CD4-positive, alpha-beta T cell (primary cell): Measurements from ENCODE around the gene SPG7. TPM values are rescaled to one million over a fixed set of nuclear protein-coding genes. Genes with fewer than 3 reads are reported as not detected.

ENCODE experiments used
- ATAC-seq: fragments of 200-7000 bp; cut with Tn5 transposase; one replicate; pipeline ENCODE4 v1.10.0; 2022; ENCODE audit warnings: mild to moderate bottlenecking; ENCODE audit not compliant: poor library complexity
- CTCF ChIA-PET: fragments of 350-600 bp; sonication (Branson Sonifier 250); formaldehyde crosslinking; loops from one replicate; lab custom pipeline; 2021; ENCODE audit warnings: antibody characterized with exemption, inconsistent platforms; lab: Charles Lee
- POLR2A ChIA-PET: fragments of 350-600 bp; sonication (Branson Sonifier 250); formaldehyde crosslinking; loops from one replicate; lab custom pipeline; 2021; ENCODE audit warnings: antibody characterized with exemption, inconsistent platforms; lab: Charles Lee
- DNase-seq, 14 experiments: peaks; one replicate each; pipeline ENCODE4 v3.0.0-alpha.2; 2013 to 2020; ENCODE audit warnings: mixed read lengths in 2 of 14
- H3K27ac ChIP-seq, 2 donors: one replicate each; pipeline versions ENCODE4 v1.5.1 to v1.7.0; 2013; ENCODE audit warnings: low read length in 2 of 2, low read depth in 1 of 2, mild to moderate bottlenecking in 1 of 2
- H3K27me3 ChIP-seq, 2 experiments: 1 replicate in 1 of 2; 2 replicates in 1 of 2; pipeline versions ENCODE4 v1.6.1 to v1.7.0; 2013; ENCODE audit warnings: low read length in 2 of 2, control low read depth in 1 of 2, mild to moderate bottlenecking in 1 of 2, moderate library complexity in 1 of 2; ENCODE audit not compliant: insufficient read depth in 2 of 2, control insufficient read depth in 1 of 2
- H3K36me3 ChIP-seq: one replicate; pipeline ENCODE4 v1.6.1; 2013; ENCODE audit warnings: low read length, control low read depth; ENCODE audit not compliant: insufficient read depth
- H3K4me1 ChIP-seq: one replicate; pipeline ENCODE4 v1.6.1; 2013; ENCODE audit warnings: low read length, control low read depth; ENCODE audit not compliant: insufficient read depth
- H3K4me3 ChIP-seq: one replicate; pipeline ENCODE4 v1.5.1; 2013; ENCODE audit warnings: mild to moderate bottlenecking, low read length, moderate library complexity
- H3K9me3 ChIP-seq, 2 experiments: 1 replicate in 1 of 2; 2 replicates in 1 of 2; pipeline versions ENCODE4 v1.6.1 to v1.7.0; 2013; ENCODE audit warnings: low read length in 2 of 2, mild to moderate bottlenecking in 2 of 2, control low read depth in 1 of 2, moderate library complexity in 1 of 2; ENCODE audit not compliant: control insufficient read depth in 1 of 2, insufficient read depth in 1 of 2
- H3K27ac Mint-ChIP-seq: one replicate; pipeline ENCODE4 v1.8.0; 2020; ENCODE audit warnings: mixed read lengths
- H3K27me3 Mint-ChIP-seq: one replicate; pipeline ENCODE4 v1.8.0; 2021; ENCODE audit warnings: mixed read lengths
- H3K36me3 Mint-ChIP-seq: one replicate; pipeline ENCODE4 v1.8.0; 2021; ENCODE audit warnings: low read depth, mixed read lengths
- H3K4me1 Mint-ChIP-seq: one replicate; pipeline ENCODE4 v1.8.0; 2021; ENCODE audit warnings: low read depth, mixed read lengths
- H3K4me3 Mint-ChIP-seq: one replicate; pipeline ENCODE4 v1.8.0; 2020; ENCODE audit warnings: mild to moderate bottlenecking, mixed read lengths
- H3K9me3 Mint-ChIP-seq: one replicate; pipeline ENCODE4 v1.8.0; 2020; ENCODE audit warnings: mixed read lengths
- intact Hi-C, 2 experiments: fragments of 100-400 bp; cut with DNase I in 1 of 2; cut with micrococcal nuclease in 1 of 2; formaldehyde crosslinking; loops; one replicate each; pipeline versions ENCODE4 v1.15.1 to v1.9.0; 2023 to 2025; cut with DNase I, micrococcal nuclease
- total RNA-seq, 174 experiments: library from RNA in 2 of 174; stranded (reverse) in 2 of 174; gene quantifications; one replicate each; pipeline ENCODE4 v1.2.3 and lab custom pipeline; 2021 to 2026
- TF ChIP-seq, protein P1 (sequence below): fragments of 200-600 bp; IDR thresholded peaks from one replicate; pipeline ENCODE4 v1.8.0; 2022; ENCODE audit warnings: antibody characterized with exemption, mild to moderate bottlenecking

The SPG7 gene
- total RNA-seq, 2 experiments from 2014 or later: 163 to 167 TPM

DNA sequence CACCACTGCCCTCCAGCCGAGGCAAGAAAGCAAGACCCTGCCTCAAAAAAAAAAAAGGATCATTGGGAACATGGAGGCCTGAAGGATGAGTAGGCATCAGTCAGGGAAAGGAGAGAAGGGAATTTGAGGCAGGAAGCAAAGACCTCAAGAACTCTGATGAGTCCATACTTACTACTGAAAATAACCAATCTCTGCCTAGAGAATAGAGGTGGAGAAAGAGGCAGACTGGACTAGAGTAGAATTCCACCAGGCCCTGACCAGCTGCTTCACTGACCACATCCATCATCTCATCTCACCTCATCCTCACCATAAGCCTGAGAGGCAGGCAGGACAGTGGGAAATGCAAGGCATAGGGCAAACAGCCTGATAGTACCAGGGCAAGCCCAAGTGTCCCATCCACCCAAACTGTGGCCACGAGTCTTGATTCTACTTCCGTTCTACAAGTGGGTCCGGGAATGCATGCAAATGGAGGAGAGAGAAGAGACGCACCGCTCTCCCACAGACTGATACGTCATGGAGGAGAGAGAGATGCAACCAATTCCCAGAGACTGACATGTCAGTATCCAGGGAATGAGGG is 35.0 kb upstream of the SPG7 start:
- Mint-ChIP-seq H3K27me3 (no peaks in the 10 kb centered on the region), H3K4me3 (peak overlapping the region; percentile 72), H3K4me1 (peaks cover 77% of the 10 kb centered on the region), H3K27ac (peak overlapping the region; percentile 71), H3K36me3 (peaks cover 17% of the 10 kb centered on the region), H3K9me3 (peaks cover 2% of the 10 kb centered on the region)
- intact Hi-C loops: no loop called here
- Histone ChIP-seq H3K27ac (no peak overlapping the region), H3K36me3 (peaks cover 6% of the 10 kb centered on the region), H3K9me3 (no peaks in the 10 kb centered on the region), H3K27me3 (no peaks in the 10 kb centered on the region), H3K4me1 (peaks cover 95% of the 10 kb centered on the region), H3K4me3 (no peak overlapping the region)
- CTCF ChIA-PET: no interaction called here
- TF ChIP-seq, protein P1, sequence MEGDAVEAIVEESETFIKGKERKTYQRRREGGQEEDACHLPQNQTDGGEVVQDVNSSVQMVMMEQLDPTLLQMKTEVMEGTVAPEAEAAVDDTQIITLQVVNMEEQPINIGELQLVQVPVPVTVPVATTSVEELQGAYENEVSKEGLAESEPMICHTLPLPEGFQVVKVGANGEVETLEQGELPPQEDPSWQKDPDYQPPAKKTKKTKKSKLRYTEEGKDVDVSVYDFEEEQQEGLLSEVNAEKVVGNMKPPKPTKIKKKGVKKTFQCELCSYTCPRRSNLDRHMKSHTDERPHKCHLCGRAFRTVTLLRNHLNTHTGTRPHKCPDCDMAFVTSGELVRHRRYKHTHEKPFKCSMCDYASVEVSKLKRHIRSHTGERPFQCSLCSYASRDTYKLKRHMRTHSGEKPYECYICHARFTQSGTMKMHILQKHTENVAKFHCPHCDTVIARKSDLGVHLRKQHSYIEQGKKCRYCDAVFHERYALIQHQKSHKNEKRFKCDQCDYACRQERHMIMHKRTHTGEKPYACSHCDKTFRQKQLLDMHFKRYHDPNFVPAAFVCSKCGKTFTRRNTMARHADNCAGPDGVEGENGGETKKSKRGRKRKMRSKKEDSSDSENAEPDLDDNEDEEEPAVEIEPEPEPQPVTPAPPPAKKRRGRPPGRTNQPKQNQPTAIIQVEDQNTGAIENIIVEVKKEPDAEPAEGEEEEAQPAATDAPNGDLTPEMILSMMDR: no peak
- ATAC-seq (no peak), DNase-seq (no peak)
- POLR2A ChIA-PET: interaction anchor here (1.5 to 2.0 kb wide), 4 partner anchors 11 to 35 kb away, joined by 5 to 9 read pairs (median 8); partner anchors contain the start of gene SPG7

DNA sequence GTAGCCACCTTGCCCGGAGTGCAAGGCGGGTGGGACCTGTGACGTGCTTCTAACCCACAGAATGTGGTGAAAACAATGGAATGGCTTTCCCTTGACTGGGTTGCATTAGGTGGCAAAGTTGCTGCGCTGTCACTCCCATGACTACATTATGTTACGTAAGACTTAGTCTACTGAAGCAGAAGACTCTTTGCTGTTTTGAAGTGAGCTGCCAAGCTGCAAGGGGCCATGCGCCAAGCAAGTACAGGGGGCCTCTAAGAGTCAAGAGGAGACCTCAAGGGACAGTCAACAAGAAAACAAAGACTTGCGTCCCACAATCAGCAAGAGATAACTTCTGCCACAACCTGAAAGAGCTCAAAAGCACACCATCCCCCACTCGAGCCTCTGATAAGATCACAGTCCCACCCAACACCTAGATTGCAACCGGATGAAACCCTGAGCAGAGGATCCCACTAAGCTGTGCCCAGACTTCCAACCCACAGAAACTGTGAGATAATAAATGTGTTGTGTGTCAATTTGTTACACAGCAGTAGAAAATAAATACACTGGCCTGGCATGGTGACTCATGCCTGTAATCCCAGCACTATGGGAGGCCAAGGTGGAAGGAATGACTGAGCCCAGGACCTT is 34.3 kb upstream of the SPG7 start:
- Mint-ChIP-seq H3K36me3 (peaks cover 17% of the 10 kb centered on the region), H3K4me3 (peak overlapping the region; percentile 79), H3K27me3 (no peaks in the 10 kb centered on the region), H3K4me1 (peaks cover 82% of the 10 kb centered on the region), H3K9me3 (peaks cover 2% of the 10 kb centered on the region), H3K27ac (peak overlapping the region; percentile 71)
- peaks cover 3% of the 10 kb centered on the region for H3K36me3 ChIP-seq
- no peak overlapping the region for H3K27ac ChIP-seq
- TF ChIP-seq, protein P1: no peak
- DNase-seq (no peak), ATAC-seq (no peak)
- no peak overlapping the region for H3K4me3 ChIP-seq
- POLR2A ChIA-PET: interaction anchor here (1.8 to 2.1 kb wide), 3 partner anchors 10 to 34 kb away, joined by 8 to 11 read pairs (median 9); partner anchors contain the start of gene SPG7
- peaks cover 95% of the 10 kb centered on the region for H3K4me1 ChIP-seq
- intact Hi-C loops: no loop called here
- H3K9me3 ChIP-seq: no peaks in the 10 kb centered on the region
- CTCF ChIA-PET: interaction anchor here (1.9 kb wide), 1 partner anchor 15 kb away, joined by 9 read pairs; no protein-coding TSS in a partner anchor
- H3K27me3 ChIP-seq: no peaks in the 10 kb centered on the region

DNA sequence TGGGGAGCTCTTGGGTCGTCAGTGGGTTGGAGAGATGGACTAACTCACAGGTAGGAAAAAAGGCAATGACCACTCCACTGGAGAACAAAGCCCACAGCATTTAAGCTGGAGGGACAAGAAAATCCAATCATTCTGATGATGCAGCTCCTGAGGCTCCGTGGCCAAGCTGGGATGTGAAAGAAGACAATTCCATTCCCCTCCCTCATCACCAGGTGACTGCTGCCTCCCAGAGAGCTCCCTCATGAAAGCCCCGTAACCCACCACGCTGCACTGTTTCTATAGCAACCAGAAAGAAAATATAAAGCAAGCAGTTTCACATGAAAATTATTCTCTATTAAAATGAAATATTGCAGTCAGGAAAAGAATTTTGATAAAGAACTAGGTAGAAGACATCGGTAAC is 33.1 kb upstream of the SPG7 start:
- intact Hi-C loops: no loop called here

More for the DNA sequence above, 33.1 kb upstream of the SPG7 start:
- Histone ChIP-seq H3K27ac (no peak overlapping the region), H3K4me3 (no peak overlapping the region), H3K27me3 (no peaks in the 10 kb centered on the region), H3K36me3 (peaks cover under 1% of the 10 kb centered on the region), H3K4me1 (peaks cover 98% of the 10 kb centered on the region), H3K9me3 (no peaks in the 10 kb centered on the region)
- ATAC-seq (no peak), DNase-seq (no peak)
- Mint-ChIP-seq H3K4me1 (peaks cover 87% of the 10 kb centered on the region), H3K4me3 (peak overlapping the region; percentile 36), H3K27me3 (no peaks in the 10 kb centered on the region), H3K36me3 (peaks cover 17% of the 10 kb centered on the region), H3K27ac (peak overlapping the region; percentile 71), H3K9me3 (peaks cover 2% of the 10 kb centered on the region)
- CTCF ChIA-PET: interaction anchor here (1.0 to 1.9 kb wide), 2 partner anchors 9 to 14 kb away, joined by 3 to 9 read pairs; no protein-coding TSS in a partner anchor
- TF ChIP-seq, protein P1: no peak
- POLR2A ChIA-PET: interaction anchor here (1.8 to 2.1 kb wide), 3 partner anchors 9 to 33 kb away, joined by 8 to 11 read pairs (median 9); partner anchors contain the start of gene SPG7
